HEK293 (cell line): ENCODE results near the gene NANOS2.
"Not testable (repeated sequence)": the region's sequence is repeated elsewhere in the genome, so short reads cannot be mapped to it uniquely, and the experiment has no call there.

Experiments used
- CTCF ChIA-PET: fragments of 350-600 bp; formaldehyde crosslinking; extraction: SDS; loops from one replicate; lab custom pipeline; 2021; ENCODE audit warnings: antibody characterized with exemption; lab: Yijun Ruan, JAX
- POLR2A ChIA-PET: fragments of 300-600 bp; formaldehyde crosslinking; extraction: SDS; loops from one replicate; lab custom pipeline; 2020; ENCODE audit warnings: antibody characterized with exemption, inconsistent platforms; lab: Yijun Ruan, JAX
- H3K27ac ChIP-seq: fragments of 200-500 bp; sonication (Bioruptor generic); 2 replicates; pipeline ENCODE4 v1.5.1; 2014; ENCODE audit warnings: low read depth, low read length, control low read depth, inconsistent platforms; ENCODE audit errors: extremely low read depth
- H3K36me3 ChIP-seq, 2 experiments: fragments of 200-500 bp in 1 of 2; sonication (Bioruptor generic) in 1 of 2; 1 replicate in 1 of 2; 2 replicates in 1 of 2; pipeline ENCODE4 v1.5.1; 2014 to 2017; ENCODE audit warnings: inconsistent platforms in 2 of 2, low read length in 2 of 2; ENCODE audit not compliant: control insufficient read depth in 2 of 2, insufficient read depth in 1 of 2
- H3K4me1 ChIP-seq: fragments of 200-500 bp; sonication (Bioruptor generic); 2 replicates; pipeline ENCODE4 v1.5.1; 2014; ENCODE audit warnings: mild to moderate bottlenecking, low read length, inconsistent platforms; ENCODE audit not compliant: control insufficient read depth, insufficient read depth
- H3K4me3 ChIP-seq: 2 replicates; pipeline ENCODE4 v1.5.1; 2011; ENCODE audit warnings: low read depth, mild to moderate bottlenecking, control low read depth, low read length, moderate library complexity
- H3K9me3 ChIP-seq: fragments of 200-500 bp; sonication (Bioruptor generic); 2 replicates; pipeline ENCODE4 v1.5.1; 2014; ENCODE audit warnings: low read depth, low read length, inconsistent platforms; ENCODE audit not compliant: control insufficient read depth, insufficient read depth
- ZBTB17 ChIP-seq: fragments of 450-650 bp; formaldehyde crosslinking; IDR thresholded peaks from 2 replicates; pipeline ENCODE4 v1.5.1; 2016; ENCODE audit warnings: missing biosample characterization, missing genetic modification characterization
- ZBTB48 ChIP-seq: fragments of 450-650 bp; formaldehyde crosslinking; IDR thresholded peaks from 2 replicates; pipeline ENCODE4 v1.5.1; 2016; ENCODE audit warnings: missing biosample characterization, missing genetic modification characterization
- ZBTB7A ChIP-seq: fragments of 450-650 bp; formaldehyde crosslinking; IDR thresholded peaks from 2 replicates; pipeline ENCODE4 v1.5.1; 2016; ENCODE audit warnings: low read depth, missing biosample characterization, missing genetic modification characterization
- ZNF121 ChIP-seq: fragments of 450-650 bp; formaldehyde crosslinking; IDR thresholded peaks from 2 replicates; pipeline ENCODE4 v1.5.1; 2016; ENCODE audit warnings: missing biosample characterization, missing genetic modification characterization
- ZNF169 ChIP-seq: fragments of 450-650 bp; formaldehyde crosslinking; IDR thresholded peaks from 2 replicates; pipeline ENCODE4 v1.5.1; 2016; ENCODE audit warnings: missing biosample characterization, missing genetic modification characterization
- ZNF175 ChIP-seq: fragments of 450-650 bp; formaldehyde crosslinking; IDR thresholded peaks from 2 replicates; pipeline ENCODE4 v1.5.1; 2016; ENCODE audit warnings: missing biosample characterization, missing genetic modification characterization
- ZNF202 ChIP-seq: fragments of 450-650 bp; formaldehyde crosslinking; IDR thresholded peaks from 2 replicates; pipeline ENCODE4 v1.5.1; 2016; ENCODE audit warnings: missing biosample characterization, missing genetic modification characterization, borderline replicate concordance
- ZNF302 ChIP-seq: fragments of 450-650 bp; formaldehyde crosslinking; IDR thresholded peaks from 2 replicates; pipeline ENCODE4 v1.5.1; 2016; ENCODE audit warnings: missing biosample characterization, missing genetic modification characterization, low read depth
- ZNF354C ChIP-seq: fragments of 450-650 bp; formaldehyde crosslinking; IDR thresholded peaks from 2 replicates; pipeline ENCODE4 v1.5.1; 2016; ENCODE audit warnings: missing biosample characterization, missing genetic modification characterization, low read depth, borderline replicate concordance
- ZNF426 ChIP-seq: fragments of 450-650 bp; formaldehyde crosslinking; IDR thresholded peaks from 2 replicates; pipeline ENCODE4 v1.5.1; 2017; ENCODE audit warnings: missing biosample characterization, missing genetic modification characterization, mild to moderate bottlenecking, inconsistent platforms, moderate library complexity
- ZNF473 ChIP-seq: fragments of 450-650 bp; formaldehyde crosslinking; IDR thresholded peaks from 2 replicates; pipeline ENCODE4 v1.5.1; 2017; ENCODE audit warnings: missing biosample characterization, missing genetic modification characterization
- ZNF488 ChIP-seq: fragments of 450-650 bp; formaldehyde crosslinking; IDR thresholded peaks from 2 replicates; pipeline ENCODE4 v1.5.1; 2016; ENCODE audit warnings: missing biosample characterization, missing genetic modification characterization
- ZNF571 ChIP-seq: fragments of 450-650 bp; formaldehyde crosslinking; IDR thresholded peaks from 2 replicates; pipeline ENCODE4 v1.5.0; 2017; ENCODE audit warnings: missing biosample characterization, missing genetic modification characterization
- ZNF600 ChIP-seq: fragments of 450-650 bp; formaldehyde crosslinking; IDR thresholded peaks from 2 replicates; pipeline ENCODE4 v1.5.1; 2016; ENCODE audit warnings: missing biosample characterization, missing genetic modification characterization
- ZNF621 ChIP-seq: fragments of 450-650 bp; formaldehyde crosslinking; IDR thresholded peaks from 2 replicates; pipeline ENCODE4 v1.5.1; 2017; ENCODE audit warnings: missing biosample characterization, missing genetic modification characterization
- ZNF624 ChIP-seq: fragments of 450-650 bp; formaldehyde crosslinking; IDR thresholded peaks from 2 replicates; pipeline ENCODE4 v1.5.1; 2017; ENCODE audit warnings: missing biosample characterization, missing genetic modification characterization
- ZNF654 ChIP-seq: fragments of 450-650 bp; formaldehyde crosslinking; IDR thresholded peaks from 2 replicates; pipeline ENCODE4 v1.5.1; 2016; ENCODE audit warnings: low read depth, missing biosample characterization, missing genetic modification characterization
- TF ChIP-seq, protein P1 (sequence below): fragments of 450-650 bp; formaldehyde crosslinking; IDR thresholded peaks from 2 replicates; pipeline ENCODE4 v1.5.1; 2016; ENCODE audit warnings: missing biosample characterization, missing genetic modification characterization
- TF ChIP-seq, protein P2 (sequence below): fragments of 450-650 bp; formaldehyde crosslinking; IDR thresholded peaks from 2 replicates; pipeline ENCODE4 v1.5.1; 2016; ENCODE audit warnings: missing biosample characterization, missing genetic modification characterization
- TF ChIP-seq, protein P3 (sequence below): fragments of 450-650 bp; formaldehyde crosslinking; optimal IDR thresholded peaks from 2 replicates; pipeline ENCODE3; 2016; ENCODE audit warnings: missing biosample characterization, mild to moderate bottlenecking, missing genetic modification characterization

The NANOS2 gene

GRCh38 chr19:45899253-45899652, 15.3 kb downstream of the NANOS2 start:
- Histone ChIP-seq H3K4me1 (peaks cover 9% of the 10 kb centered on the region; the same call in 1 of the 2 replicates), H3K36me3 (peaks cover 33 to 53% of the 10 kb centered on the region in 2 experiments; a peak in 2 of 3 replicates), H3K9me3 (no peaks in the 10 kb centered on the region), H3K4me3 (no peak overlapping the region), H3K27ac (no peak overlapping the region)
- TF ChIP-seq, protein P1, sequence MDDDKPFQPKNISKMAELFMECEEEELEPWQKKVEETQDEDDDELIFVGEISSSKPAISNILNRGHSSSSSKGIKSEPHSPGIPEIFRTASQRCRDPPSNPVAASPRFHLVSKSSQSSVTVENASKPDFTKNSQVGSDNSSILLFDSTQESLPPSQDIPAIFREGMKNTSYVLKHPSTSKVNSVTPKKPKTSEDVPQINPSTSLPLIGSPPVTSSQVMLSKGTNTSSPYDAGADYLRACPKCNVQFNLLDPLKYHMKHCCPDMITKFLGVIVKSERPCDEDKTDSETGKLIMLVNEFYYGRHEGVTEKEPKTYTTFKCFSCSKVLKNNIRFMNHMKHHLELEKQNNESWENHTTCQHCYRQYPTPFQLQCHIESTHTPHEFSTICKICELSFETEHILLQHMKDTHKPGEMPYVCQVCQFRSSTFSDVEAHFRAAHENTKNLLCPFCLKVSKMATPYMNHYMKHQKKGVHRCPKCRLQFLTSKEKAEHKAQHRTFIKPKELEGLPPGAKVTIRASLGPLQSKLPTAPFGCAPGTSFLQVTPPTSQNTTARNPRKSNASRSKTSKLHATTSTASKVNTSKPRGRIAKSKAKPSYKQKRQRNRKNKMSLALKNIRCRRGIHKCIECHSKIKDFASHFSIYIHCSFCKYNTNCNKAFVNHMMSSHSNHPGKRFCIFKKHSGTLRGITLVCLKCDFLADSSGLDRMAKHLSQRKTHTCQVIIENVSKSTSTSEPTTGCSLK: no peak
- CTCF ChIA-PET: no interaction called here
- POLR2A ChIA-PET: no interaction called here

GRCh38 chr19:45897261-45897812, 17.2 kb downstream of the NANOS2 start:
- ChIA-PET POLR2A (no interaction called here), CTCF (interaction anchor here (1.3 kb wide), 1 partner anchor 11 kb away, joined by 3 read pairs; the partner anchor contains the start of gene IRF2BP1)
- H3K9me3 ChIP-seq: no peaks in the 10 kb centered on the region
- TF ChIP-seq ZNF473 (tag by site-specific recombination) (no peak), ZNF302 (tag by site-specific recombination) (no peak), ZNF202 (no peak), ZNF121 (tag by site-specific recombination) (peak; percentile 88), ZBTB17 (tag by site-specific recombination) (no peak)
- H3K27ac ChIP-seq: no peak overlapping the region
- peaks cover 33 to 58% of the 10 kb centered on the region in 2 experiments; a peak in 2 of 3 replicates for H3K36me3 ChIP-seq
- no peak overlapping the region for H3K4me3 ChIP-seq
- 0 out of 2 replicates have a peak, but pooled peaks cover 4% of the 10 kb centered on the region for H3K4me1 ChIP-seq

GRCh38 chr19:45895983-45896599, 18.5 kb downstream of the NANOS2 start:
- POLR2A ChIA-PET, H3K4me3 ChIP-seq, H3K4me1 ChIP-seq, H3K9me3 ChIP-seq, H3K27ac ChIP-seq: not testable (repeated sequence)
- CTCF ChIA-PET: interaction anchor here (1.0 to 1.3 kb wide), 2 partner anchors 9 to 10 kb away, joined by 3 read pairs; partner anchors contain the start of gene IRF2BP1
- H3K36me3 ChIP-seq: peaks cover 36 to 61% of the 10 kb centered on the region in 2 experiments; a peak in 2 of 3 replicates

- CTCF ChIA-PET: interaction anchor here (1.0 kb wide), 2 partner anchors 8 to 79 kb away, joined by 3 read pairs; no protein-coding TSS in a partner anchor
- no peak overlapping the region for H3K27ac ChIP-seq
- H3K36me3 ChIP-seq: peaks cover 36 to 55% of the 10 kb centered on the region in 2 experiments; a peak in 2 of 3 replicates
- H3K4me3 ChIP-seq: no peak overlapping the region
- POLR2A ChIA-PET: interaction anchor here (1.6 kb wide), 1 partner anchor 8 kb away, joined by 3 read pairs; no protein-coding TSS in a partner anchor
- H3K9me3 ChIP-seq: no peaks in the 10 kb centered on the region
- H3K4me1 ChIP-seq: no peaks in the 10 kb centered on the region
- TF ChIP-seq ZNF621 (no peak), ZNF175 (tag by site-specific recombination) (no peak), ZNF600 (tag by site-specific recombination) (no peak), ZNF571 (no peak), ZBTB48 (tag by site-specific recombination) (no peak), ZNF354C (tag by site-specific recombination) (no peak), ZNF169 (tag by site-specific recombination) (no peak), ZNF624 (tag by site-specific recombination) (no peak), ZNF426 (tag by site-specific recombination) (no peak), ZNF654 (tag by site-specific recombination) (no peak), ZNF488 (no peak), ZBTB7A (no peak)
- TF ChIP-seq, protein P2, sequence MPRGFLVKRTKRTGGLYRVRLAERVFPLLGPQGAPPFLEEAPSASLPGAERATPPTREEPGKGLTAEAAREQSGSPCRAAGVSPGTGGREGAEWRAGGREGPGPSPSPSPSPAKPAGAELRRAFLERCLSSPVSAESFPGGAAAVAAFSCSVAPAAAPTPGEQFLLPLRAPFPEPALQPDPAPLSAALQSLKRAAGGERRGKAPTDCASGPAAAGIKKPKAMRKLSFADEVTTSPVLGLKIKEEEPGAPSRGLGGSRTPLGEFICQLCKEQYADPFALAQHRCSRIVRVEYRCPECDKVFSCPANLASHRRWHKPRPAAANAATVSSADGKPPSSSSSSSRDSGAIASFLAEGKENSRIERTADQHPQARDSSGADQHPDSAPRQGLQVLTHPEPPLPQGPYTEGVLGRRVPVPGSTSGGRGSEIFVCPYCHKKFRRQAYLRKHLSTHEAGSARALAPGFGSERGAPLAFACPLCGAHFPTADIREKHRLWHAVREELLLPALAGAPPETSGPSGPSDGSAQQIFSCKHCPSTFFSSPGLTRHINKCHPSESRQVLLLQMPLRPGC (tag by site-specific recombination): no peak
- TF ChIP-seq, protein P3, sequence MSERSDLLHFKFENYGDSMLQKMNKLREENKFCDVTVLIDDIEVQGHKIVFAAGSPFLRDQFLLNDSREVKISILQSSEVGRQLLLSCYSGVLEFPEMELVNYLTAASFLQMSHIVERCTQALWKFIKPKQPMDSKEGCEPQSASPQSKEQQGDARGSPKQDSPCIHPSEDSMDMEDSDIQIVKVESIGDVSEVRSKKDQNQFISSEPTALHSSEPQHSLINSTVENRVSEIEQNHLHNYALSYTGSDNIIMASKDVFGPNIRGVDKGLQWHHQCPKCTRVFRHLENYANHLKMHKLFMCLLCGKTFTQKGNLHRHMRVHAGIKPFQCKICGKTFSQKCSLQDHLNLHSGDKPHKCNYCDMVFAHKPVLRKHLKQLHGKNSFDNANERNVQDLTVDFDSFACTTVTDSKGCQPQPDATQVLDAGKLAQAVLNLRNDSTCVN: no peak
These were observed 19.0 kb downstream of the NANOS2 start for GRCh38 chr19:45895519-45895972.
